ENCODE results near the gene TRIM24.

Gene TRIM24

DNA sequence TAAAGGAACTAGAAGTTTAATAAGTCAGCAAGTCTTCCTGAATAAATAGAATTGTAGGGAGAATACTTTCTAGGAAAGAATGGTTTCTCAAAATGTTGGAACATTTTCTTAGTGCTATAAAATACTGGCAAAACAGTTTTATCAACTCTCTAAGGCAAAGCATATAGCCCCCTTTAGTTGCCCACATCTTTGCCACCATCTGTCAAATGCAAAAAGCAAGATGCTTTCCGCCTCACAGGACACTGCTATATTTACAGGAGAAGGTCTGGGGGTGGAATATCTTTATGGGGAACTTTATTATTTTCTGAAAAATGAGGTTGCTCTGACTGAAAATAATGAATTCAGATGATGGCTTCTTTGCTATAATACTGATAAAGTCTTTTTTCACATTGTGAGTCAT is 162.8 kb downstream of the TRIM24 start:
- DNase-seq, result peak in 1 of 58 donors; percentile 3

DNA sequence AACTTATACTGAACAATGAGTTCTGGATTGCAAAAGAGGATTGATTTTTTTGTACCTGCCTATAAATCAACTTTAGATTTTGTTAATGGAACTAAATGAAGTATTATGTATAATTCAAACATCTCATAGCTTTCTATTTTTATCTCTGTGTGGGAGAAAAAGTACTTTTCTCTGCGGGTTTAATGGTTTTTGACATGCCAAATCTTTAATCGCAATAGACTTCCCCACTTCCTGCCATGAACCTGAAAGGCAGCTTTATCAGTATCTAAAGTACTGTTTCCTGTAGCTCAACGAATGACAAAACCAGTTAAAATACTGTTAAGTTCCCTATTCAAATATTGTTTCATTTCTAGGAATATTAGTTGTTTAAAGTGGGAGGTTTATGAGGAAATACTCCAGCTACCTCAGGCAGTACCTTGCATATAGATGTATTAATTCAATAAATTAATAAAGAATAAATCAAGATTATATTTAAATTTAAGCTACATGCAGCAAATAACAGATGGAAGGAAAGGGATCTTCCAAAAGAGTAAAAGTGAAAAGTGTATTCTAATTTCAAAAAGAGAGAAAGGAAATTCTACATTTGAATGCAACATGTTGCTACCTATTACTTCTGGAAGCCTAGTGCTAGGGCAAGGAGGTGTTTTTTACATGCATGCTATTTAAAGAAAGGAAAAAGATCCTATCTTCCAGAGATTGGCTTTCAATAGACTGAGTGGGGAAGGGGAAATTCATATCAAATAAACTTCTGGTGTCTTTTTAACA is 165.2 kb downstream of the TRIM24 start:
- no peak for DNase-seq

DNA sequence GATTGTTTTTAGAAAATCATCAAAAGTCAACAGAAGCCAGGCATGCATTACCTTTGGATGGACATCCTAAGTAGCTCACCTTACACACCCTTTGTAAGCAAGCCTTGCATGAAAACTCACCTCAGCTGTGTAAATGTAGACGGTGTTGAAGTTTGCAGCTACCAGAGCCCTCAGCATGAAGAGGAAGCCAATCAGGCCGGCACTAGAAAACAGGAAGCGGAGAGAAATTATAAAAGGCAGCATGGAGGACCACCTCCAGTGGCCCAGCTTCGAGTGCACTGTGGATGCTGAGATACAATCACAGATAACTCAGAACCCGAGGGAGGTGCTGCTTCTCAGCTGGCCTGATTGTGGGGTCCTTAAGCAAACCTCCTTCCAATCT is 165.8 kb downstream of the TRIM24 start:
- no peak for DNase-seq

DNA sequence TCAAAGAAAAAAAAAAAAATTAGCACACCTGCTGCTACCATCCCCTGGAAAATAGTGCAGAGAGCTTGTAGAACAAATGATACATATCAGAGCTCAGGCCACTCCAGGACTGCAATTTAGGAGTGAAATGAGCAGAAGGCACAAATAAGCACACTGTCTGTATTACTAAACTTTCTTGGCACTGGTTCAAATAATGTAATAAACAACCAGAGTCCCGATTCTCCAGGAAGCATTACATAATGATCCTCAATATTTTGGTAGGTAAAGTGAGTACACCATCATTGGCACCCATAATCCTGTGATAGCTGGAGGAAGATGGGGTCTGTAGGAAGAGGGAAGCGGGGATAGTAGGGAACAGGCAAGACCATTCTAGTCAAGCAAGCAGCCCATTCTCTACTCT is 166.8 kb downstream of the TRIM24 start:
- DNase-seq, result no peak

DNA sequence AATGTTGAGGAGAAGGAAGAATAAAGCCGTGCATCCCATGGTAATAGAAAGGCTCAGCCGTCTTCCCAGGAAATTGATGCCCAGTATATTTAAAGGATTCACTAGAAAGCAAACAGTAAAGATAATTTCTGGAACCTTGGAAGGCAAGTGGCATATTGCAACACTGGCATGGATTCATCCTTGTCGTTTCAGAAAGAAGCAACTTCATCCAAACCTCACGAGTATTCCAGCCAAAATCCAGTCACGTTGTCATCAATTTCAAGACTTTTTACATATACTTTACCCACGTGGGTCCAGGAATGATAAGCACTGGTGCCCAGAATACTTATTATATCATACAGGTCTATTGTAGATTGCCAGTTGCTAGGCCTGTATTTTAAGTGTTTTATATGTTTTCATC is 167.3 kb downstream of the TRIM24 start:
- DNase-seq, result no peak

DNA sequence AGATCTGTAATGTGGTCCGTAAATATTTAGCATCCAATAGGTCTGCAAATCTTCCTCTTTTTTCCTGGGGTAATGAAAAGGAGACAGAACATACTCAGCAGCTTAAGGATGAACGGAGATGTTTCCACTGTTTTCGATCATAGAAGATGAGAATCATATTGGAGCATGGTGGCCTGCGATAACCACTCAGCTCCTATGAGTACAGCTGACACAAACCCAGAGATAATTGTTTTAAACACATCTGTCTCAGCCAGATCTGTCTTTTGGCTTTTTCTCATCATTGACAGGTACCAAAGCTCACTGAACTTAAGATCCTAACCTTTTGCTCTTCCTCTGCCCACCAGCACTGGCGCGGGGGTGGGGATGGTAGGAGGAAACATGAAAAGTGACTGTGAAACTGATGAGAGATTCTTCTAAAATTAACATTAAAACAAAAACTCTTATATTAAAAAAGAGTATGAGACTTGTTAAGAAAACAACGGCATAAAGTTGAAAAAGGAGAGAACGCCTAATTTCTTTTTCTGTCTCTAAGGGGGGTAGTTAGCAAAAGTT is 170.1 kb downstream of the TRIM24 start:
- DNase-seq, result no peak

DNA sequence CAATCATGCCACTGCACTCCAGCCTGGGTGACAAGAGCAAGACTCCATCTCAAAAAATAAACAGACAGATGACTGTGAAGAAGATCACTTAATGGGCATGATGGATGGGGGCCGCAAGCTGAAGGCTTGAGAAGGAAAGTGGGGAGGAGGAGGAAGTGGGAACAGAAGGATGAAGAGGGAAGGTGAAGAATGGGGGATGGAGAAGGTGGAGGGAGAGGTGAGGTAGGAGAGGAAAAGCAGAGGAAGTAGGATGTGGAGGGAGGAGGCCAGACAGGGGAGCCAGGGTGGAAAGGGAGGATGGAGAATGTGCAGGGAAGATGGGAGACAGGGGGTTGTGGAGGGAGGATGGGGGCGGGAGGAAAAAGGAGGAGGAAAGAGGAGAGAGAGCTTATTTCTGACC is 172.3 kb downstream of the TRIM24 start:
- DNase-seq, result no peak

DNA sequence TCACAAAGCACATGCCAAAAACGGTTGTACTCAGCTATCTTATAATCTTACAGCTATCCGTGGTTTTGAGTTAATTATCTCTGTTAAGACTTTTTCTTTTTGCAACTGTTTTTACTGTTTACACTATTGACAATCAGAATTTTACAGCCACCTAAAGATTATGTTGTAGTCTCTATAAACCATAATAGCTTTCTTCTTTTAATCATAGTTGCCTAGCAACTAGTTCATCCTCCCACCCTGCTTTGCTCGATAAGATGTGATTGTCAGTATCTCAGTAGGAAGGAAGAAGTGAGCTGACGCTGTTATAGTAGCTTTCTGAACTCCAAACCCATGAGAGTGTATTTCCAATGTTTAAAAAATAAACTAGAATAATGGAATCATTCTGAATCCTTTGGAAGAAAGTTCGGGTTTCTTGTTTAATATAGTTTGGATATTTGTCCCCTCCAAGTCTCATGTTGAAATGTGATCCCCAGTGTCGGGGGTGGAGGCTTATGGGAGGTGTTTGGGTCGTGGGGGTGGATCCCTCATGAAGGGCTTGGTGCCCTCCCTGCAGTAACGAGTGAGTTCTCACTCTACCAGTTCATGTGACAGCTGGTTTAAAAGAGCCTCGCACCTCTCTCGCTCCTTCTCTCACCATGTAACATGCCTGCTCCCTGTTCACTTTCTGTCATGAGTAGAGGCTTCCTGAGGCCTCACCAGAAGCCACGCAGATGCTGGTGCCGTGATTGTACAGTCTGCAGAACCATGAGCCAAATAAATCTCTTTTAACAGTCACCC is 173.0 kb downstream of the TRIM24 start:
- no peak for DNase-seq

Measured in anterior cingulate cortex (tissue), 58 donors.